K562 (cell line): ENCODE data around the gene ZNF45. TPM values are rescaled to one million over a fixed set of nuclear protein-coding genes. Genes with fewer than 3 reads are reported as not detected.

Experiments
- BMI1 ChIP-seq: fragments of 150-350 bp; IDR thresholded peaks from 2 replicates; pipeline ENCODE4 v1.6.1; 2014; ENCODE audit warnings: low read length
- EP400 ChIP-seq: fragments of 450-650 bp; IDR thresholded peaks from 2 replicates; pipeline ENCODE4 v1.6.1; 2017; ENCODE audit warnings: antibody characterized with exemption, mild to moderate bottlenecking, moderate library complexity
- HDAC2 ChIP-seq: fragments of 450-650 bp; IDR thresholded peaks from 2 replicates; pipeline ENCODE4 v1.6.1; 2016; ENCODE audit warnings: mild to moderate bottlenecking
- LCOR ChIP-seq: sonication (generic); formaldehyde crosslinking; IDR thresholded peaks from 2 replicates; pipeline ENCODE4 v1.8.0; 2022; ENCODE audit warnings: mild to moderate bottlenecking, missing genetic modification reagents
- MYBL2 ChIP-seq, 2 experiments: fragments of 450-650 bp in 1 of 2; sonication (generic) in 1 of 2; formaldehyde crosslinking in 1 of 2; IDR thresholded peaks; 2 replicates each; pipeline versions ENCODE4 v1.6.1 to v1.8.1; 2017 to 2022; ENCODE audit warnings: borderline replicate concordance in 1 of 2, inconsistent platforms in 1 of 2, low read depth in 1 of 2, mild to moderate bottlenecking in 1 of 2, missing genetic modification reagents in 1 of 2, moderate library complexity in 1 of 2
- NCOA1 ChIP-seq: fragments of 450-650 bp; IDR thresholded peaks from 2 replicates; pipeline ENCODE4 v1.6.1; 2016; ENCODE audit warnings: low read depth
- PHF20 ChIP-seq: fragments of 450-650 bp; IDR thresholded peaks from 2 replicates; pipeline ENCODE4 v1.6.1; 2018; ENCODE audit not compliant: partially characterized antibody
- POLR2A ChIP-seq: fragments of 450-650 bp; conservative IDR thresholded peaks from 2 replicates; pipeline ENCODE4 v1.6.1; 2016
- SMAD4 ChIP-seq: fragments of 250-450 bp; sonication (Bioruptor Pico); conservative IDR thresholded peaks from 2 replicates; pipeline ENCODE4 v1.8.0; 2021; ENCODE audit warnings: inconsistent platforms, mild to moderate bottlenecking, moderate library complexity
- SNIP1 ChIP-seq: fragments of 450-650 bp; IDR thresholded peaks from 2 replicates; pipeline ENCODE4 v1.7.1; 2017; ENCODE audit warnings: low read depth, mild to moderate bottlenecking
- TAF1 ChIP-seq: IDR thresholded peaks from 2 replicates; pipeline ENCODE4 v1.6.1; 2011; ENCODE audit warnings: mild to moderate bottlenecking, low read length, moderate library complexity; ENCODE audit not compliant: insufficient read depth, control insufficient read depth, severe bottlenecking; ENCODE audit errors: extremely low read depth
- ZNF143 ChIP-seq: sonication (generic); formaldehyde crosslinking; IDR thresholded peaks from 2 replicates; pipeline ENCODE4 v1.9.0; 2022; ENCODE audit warnings: mild to moderate bottlenecking, missing genetic modification reagents
- polyA plus RNA-seq, 8 experiments: library from polyadenylated mRNA; depleted of rRNA in 4 of 8; stranded (reverse) in 5 of 8; unstranded in 3 of 8; fragments of >200 nt; fragmentation: Nextera tagmentation in 2 of 8; fragmentation: Illumina TruSeq in 1 of 8; extraction: Ambion mirVana in 2 of 8; extraction: Trizol in 1 of 8; gene quantifications; 2 replicates each; pipeline versions ENCODE4 v1.2.1 to v1.2.3, GENCODE V29; 2011 to 2014; ENCODE audit warnings: inconsistent platforms in 1 of 8, missing spikeins in 1 of 8
- total RNA-seq, 7 experiments: library from RNA; depleted of rRNA in 6 of 7; stranded (reverse); fragments of >200 nt in 6 of 7; fragmentation: Illumina TruSeq in 2 of 7; extraction: Trizol in 2 of 7; gene quantifications; 2 replicates each; pipeline versions ENCODE4 v1.2.1 to v1.2.3, GENCODE V29; 2011 to 2021; ENCODE audit warnings: low replicate concordance in 1 of 7
- TF ChIP-seq, protein P1 (sequence below), 3 experiments: fragments of 200-800 bp in 1 of 3; fragments of 250-450 bp in 1 of 3; fragments of 450-650 bp in 1 of 3; sonication (Bioruptor Pico) in 1 of 3; sonication (Bioruptor generic) in 1 of 3; formaldehyde crosslinking in 1 of 3; IDR thresholded peaks; 2 replicates each; pipeline versions ENCODE4 v1.6.1 to v1.8.0; 2016 to 2022; ENCODE audit warnings: mild to moderate bottlenecking in 2 of 3, missing genetic modification characterization in 2 of 3, missing compliant biosample characterization in 1 of 3, moderate library complexity in 1 of 3
- TF ChIP-seq, protein P2 (sequence below): sonication (generic); formaldehyde crosslinking; IDR thresholded peaks from 2 replicates; pipeline ENCODE4 v1.8.1; 2023; ENCODE audit warnings: mild to moderate bottlenecking, missing genetic modification reagents
- TF ChIP-seq, protein P3 (sequence below): sonication (generic); formaldehyde crosslinking; IDR thresholded peaks from 2 replicates; pipeline ENCODE4 v1.8.0; 2022; ENCODE audit warnings: missing genetic modification reagents, mild to moderate bottlenecking, moderate library complexity, borderline replicate concordance
- TF ChIP-seq, protein P4 (sequence below), 2 experiments: fragments of 250-450 bp in 1 of 2; fragments of 450-650 bp in 1 of 2; sonication (Bioruptor Pico) in 1 of 2; IDR thresholded peaks; 2 replicates each; pipeline versions ENCODE4 v1.6.1 to v1.8.0; 2016 to 2021; ENCODE audit warnings: mild to moderate bottlenecking in 2 of 2, moderate library complexity in 2 of 2, missing compliant biosample characterization in 1 of 2, missing genetic modification characterization in 1 of 2
- TF ChIP-seq, protein P5 (sequence below), 2 experiments: fragments of 450-650 bp; conservative IDR thresholded peaks; 2 replicates each; pipeline ENCODE4 v1.6.1; 2017; ENCODE audit warnings: mild to moderate bottlenecking in 2 of 2, moderate library complexity in 2 of 2

ZNF45 gene
- total and polyA plus RNA-seq, 9 of the 15 experiments (the other 6 are each of a cell fraction or from before 2014, with no cell fraction given), result 2.6 to 10.6 (median 9.4) TPM

DNA sequence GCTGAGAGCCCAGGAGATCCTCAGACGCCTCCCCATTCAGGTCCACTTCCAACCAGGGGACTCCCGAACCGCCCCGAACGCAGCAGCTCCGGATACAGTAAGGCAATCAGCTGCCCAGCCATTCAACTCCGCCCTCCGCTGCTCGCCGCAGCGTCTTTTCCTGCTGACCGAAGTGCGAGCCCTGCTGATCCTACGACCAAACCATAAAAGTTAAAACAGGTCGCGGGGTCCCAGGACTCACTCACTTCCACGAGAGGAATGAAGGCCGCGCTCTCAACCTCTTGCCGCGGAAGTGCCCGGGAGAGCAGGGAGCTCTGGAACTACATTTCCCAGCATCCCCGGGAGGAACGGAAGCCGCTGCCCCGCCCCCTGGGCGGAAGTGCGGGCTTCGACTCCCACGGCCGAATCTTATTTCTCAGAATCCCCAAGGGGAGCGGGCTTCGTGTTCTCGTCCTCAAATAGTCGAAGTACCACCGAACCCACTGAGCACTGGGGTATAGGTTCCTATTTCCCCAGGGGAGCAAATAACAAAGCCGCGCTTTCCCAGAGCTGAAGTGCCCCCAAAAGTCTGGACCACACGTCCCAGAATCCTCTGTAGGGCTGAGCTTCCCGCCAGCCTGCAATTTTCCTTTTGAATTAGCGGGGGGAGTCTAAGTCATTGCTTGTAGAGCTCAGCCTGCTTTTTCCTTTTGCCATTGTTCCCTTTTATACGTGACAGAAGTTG lies at the start of gene ZNF45 (continued):
- TF ChIP-seq, protein P1, sequence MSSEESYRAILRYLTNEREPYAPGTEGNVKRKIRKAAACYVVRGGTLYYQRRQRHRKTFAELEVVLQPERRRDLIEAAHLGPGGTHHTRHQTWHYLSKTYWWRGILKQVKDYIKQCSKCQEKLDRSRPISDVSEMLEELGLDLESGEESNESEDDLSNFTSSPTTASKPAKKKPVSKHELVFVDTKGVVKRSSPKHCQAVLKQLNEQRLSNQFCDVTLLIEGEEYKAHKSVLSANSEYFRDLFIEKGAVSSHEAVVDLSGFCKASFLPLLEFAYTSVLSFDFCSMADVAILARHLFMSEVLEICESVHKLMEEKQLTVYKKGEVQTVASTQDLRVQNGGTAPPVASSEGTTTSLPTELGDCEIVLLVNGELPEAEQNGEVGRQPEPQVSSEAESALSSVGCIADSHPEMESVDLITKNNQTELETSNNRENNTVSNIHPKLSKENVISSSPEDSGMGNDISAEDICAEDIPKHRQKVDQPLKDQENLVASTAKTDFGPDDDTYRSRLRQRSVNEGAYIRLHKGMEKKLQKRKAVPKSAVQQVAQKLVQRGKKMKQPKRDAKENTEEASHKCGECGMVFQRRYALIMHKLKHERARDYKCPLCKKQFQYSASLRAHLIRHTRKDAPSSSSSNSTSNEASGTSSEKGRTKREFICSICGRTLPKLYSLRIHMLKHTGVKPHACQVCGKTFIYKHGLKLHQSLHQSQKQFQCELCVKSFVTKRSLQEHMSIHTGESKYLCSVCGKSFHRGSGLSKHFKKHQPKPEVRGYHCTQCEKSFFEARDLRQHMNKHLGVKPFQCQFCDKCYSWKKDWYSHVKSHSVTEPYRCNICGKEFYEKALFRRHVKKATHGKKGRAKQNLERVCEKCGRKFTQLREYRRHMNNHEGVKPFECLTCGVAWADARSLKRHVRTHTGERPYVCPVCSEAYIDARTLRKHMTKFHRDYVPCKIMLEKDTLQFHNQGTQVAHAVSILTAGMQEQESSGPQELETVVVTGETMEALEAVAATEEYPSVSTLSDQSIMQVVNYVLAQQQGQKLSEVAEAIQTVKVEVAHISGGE (CRISPR knock-in tag; IDR thresholded peaks at IDR 0.05), result peak in 1 of 3 experiments; percentile 91; a peak in 2 of 6 replicates
- no peak for TF ChIP-seq SNIP1
- TF ChIP-seq MYBL2 (IDR thresholded peaks at IDR 0.05; ENCODE audit: low read depth), result no peak; the same call in 1 of the 2 replicates
- no peak for TF ChIP-seq MYBL2 (CRISPR knock-in tag; IDR thresholded peaks at IDR 0.05; ENCODE audit: borderline replicate concordance)
- TF ChIP-seq ZNF143 (CRISPR knock-in tag), result peak; percentile 93
- no peak for TF ChIP-seq SMAD4 (CRISPR knock-in tag)
- peak; percentile 80 for TF ChIP-seq PHF20
- TF ChIP-seq BMI1, result no peak
- TF ChIP-seq, protein P2, sequence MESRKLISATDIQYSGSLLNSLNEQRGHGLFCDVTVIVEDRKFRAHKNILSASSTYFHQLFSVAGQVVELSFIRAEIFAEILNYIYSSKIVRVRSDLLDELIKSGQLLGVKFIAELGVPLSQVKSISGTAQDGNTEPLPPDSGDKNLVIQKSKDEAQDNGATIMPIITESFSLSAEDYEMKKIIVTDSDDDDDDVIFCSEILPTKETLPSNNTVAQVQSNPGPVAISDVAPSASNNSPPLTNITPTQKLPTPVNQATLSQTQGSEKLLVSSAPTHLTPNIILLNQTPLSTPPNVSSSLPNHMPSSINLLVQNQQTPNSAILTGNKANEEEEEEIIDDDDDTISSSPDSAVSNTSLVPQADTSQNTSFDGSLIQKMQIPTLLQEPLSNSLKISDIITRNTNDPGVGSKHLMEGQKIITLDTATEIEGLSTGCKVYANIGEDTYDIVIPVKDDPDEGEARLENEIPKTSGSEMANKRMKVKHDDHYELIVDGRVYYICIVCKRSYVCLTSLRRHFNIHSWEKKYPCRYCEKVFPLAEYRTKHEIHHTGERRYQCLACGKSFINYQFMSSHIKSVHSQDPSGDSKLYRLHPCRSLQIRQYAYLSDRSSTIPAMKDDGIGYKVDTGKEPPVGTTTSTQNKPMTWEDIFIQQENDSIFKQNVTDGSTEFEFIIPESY (CRISPR knock-in tag), result no peak
- TF ChIP-seq, protein P3, sequence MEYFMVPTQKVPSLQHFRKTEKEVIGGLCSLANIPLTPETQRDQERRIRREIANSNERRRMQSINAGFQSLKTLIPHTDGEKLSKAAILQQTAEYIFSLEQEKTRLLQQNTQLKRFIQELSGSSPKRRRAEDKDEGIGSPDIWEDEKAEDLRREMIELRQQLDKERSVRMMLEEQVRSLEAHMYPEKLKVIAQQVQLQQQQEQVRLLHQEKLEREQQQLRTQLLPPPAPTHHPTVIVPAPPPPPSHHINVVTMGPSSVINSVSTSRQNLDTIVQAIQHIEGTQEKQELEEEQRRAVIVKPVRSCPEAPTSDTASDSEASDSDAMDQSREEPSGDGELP, result peak; percentile 87
- 0 out of 2 replicates have a peak, but pooled peaks have one; percentile 23 for TF ChIP-seq LCOR (CRISPR knock-in tag)
- peak; percentile 49 for TF ChIP-seq EP400
- peak; percentile 52 for TF ChIP-seq TAF1
- peak; percentile 83 for TF ChIP-seq POLR2A
- peak; percentile 43 for TF ChIP-seq HDAC2
- TF ChIP-seq NCOA1, result peak; percentile 23; the same call in 1 of the 2 replicates
- TF ChIP-seq, protein P4, sequence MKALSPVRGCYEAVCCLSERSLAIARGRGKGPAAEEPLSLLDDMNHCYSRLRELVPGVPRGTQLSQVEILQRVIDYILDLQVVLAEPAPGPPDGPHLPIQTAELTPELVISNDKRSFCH (CRISPR knock-in tag; IDR thresholded peaks at IDR 0.05), result no peak
- TF ChIP-seq, protein P4 (tag; IDR thresholded peaks at IDR 0.05), result peak; percentile 43; the same call in 1 of the 2 replicates
- TF ChIP-seq, protein P5, sequence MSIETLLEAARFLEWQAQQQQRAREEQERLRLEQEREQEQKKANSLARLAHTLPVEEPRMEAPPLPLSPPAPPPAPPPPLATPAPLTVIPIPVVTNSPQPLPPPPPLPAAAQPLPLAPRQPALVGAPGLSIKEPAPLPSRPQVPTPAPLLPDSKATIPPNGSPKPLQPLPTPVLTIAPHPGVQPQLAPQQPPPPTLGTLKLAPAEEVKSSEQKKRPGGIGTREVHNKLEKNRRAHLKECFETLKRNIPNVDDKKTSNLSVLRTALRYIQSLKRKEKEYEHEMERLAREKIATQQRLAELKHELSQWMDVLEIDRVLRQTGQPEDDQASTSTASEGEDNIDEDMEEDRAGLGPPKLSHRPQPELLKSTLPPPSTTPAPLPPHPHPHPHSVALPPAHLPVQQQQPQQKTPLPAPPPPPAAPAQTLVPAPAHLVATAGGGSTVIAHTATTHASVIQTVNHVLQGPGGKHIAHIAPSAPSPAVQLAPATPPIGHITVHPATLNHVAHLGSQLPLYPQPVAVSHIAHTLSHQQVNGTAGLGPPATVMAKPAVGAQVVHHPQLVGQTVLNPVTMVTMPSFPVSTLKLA (conservative IDR thresholded peaks at IDR 0.05), result peak in 1 of 2 experiments; percentile 57; a peak in 1 of 4 replicates
